Large intestine (tissue), 3 donors: ENCODE data around the gene PIK3R2. TPM values are rescaled to one million over a fixed set of nuclear protein-coding genes. Genes with fewer than 3 reads are reported as not detected.

Experiments used
- DNase-seq, 2 donors: peaks; one replicate each; pipeline versions ENCODE4 v3.0.0 to v3.0.0-alpha.2; 2013
- H3K27ac ChIP-seq: one replicate; pipeline ENCODE4 v1.5.1; 2013; ENCODE audit warnings: low read length
- H3K27me3 ChIP-seq: 2 replicates; pipeline ENCODE4 v1.6.1; 2013; ENCODE audit warnings: low read length; ENCODE audit not compliant: control insufficient read depth, insufficient read depth
- H3K36me3 ChIP-seq: 2 replicates; pipeline ENCODE4 v1.6.1; 2013; ENCODE audit warnings: low read length; ENCODE audit not compliant: control insufficient read depth, insufficient read depth
- H3K4me1 ChIP-seq: one replicate; pipeline ENCODE4 v1.6.1; 2013; ENCODE audit warnings: low read length; ENCODE audit not compliant: control insufficient read depth, insufficient read depth
- H3K4me3 ChIP-seq: one replicate; pipeline ENCODE4 v1.5.1; 2013; ENCODE audit warnings: low read length
- H3K9me3 ChIP-seq: one replicate; pipeline ENCODE4 v1.6.1; 2013; ENCODE audit warnings: mild to moderate bottlenecking, low read depth, low read length, moderate library complexity; ENCODE audit not compliant: control insufficient read depth
- WGBS: methylation state at CpG from one replicate; pipeline ENCODE4 v1.1.5; 2013; ENCODE audit warnings: low lambda C conversion rate; ENCODE audit not compliant: insufficient coverage; 5-methylcytosine and 5-hydroxymethylcytosine counted together
- polyA plus RNA-seq: library from polyadenylated mRNA; unstranded; fragments of 120-200 nt; gene quantifications from one replicate; pipeline ENCODE4 v1.2.1, GENCODE V29; 2013

The PIK3R2 gene
- polyA plus RNA-seq, 1 donor, result 67.7 TPM

DNA sequence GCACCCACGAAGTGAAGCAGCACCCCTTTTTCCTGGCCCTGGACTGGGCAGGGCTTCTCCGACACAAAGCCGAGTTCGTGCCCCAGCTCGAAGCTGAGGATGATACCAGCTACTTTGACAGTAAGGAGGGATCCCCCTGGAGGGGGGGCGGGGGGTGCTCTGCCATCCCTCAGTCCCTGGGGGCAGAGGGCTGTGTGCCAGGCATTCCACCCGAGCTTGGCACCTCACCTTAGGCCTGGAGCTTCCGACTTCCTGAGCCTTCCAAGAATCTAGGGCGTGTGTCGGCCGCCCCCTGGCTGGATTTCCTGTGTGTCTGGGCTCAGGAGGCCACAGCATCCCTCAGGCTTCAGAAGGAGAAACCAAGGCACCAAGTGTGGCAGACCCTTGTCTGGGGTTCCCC, 15.7 kb upstream of the PIK3R2 start:
- peaks cover 55% of the 10 kb centered on the region for H3K36me3 ChIP-seq

DNA sequence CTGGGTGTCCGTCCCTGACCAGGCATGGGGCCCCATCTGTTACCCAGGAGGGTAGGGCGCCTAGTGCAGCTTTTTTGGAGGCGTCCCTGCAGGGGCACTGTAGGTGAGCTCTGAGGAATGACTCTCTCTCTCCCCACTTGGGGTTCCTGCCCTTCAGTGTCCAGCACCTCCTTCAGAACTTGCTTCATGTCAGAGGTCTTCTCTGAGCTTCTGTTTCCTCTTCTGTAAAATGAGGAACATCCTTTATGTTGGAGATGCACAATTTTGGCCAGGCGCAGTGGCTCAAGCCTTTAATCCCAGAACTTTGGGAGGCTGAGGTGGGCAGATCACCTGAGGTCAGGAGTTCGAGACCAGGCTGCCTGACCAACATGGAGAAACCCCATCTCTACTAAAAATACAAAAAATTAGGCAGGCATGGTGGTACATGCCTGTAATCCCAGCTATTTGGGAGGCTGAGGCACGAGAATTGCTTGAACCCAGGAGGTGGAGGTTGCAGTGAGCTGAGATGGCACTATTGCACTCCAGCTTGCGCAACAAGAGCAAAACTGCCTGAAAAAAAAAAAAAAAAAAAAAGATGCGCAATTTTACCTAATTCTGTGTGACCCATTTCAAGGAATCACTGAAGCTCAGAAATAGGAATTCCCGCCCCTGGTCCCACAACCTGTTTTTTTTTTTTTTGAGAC, 15.2 kb upstream of the PIK3R2 start:
- H3K27ac ChIP-seq, result no peak overlapping the region
- no CpG with 5 or more reads among the region's 9 CpGs for WGBS
- H3K4me1 ChIP-seq, result peaks cover 15% of the 10 kb centered on the region
- H3K36me3 ChIP-seq, result peaks cover 55% of the 10 kb centered on the region
- no peak for DNase-seq
- H3K9me3 ChIP-seq, result peaks cover 3% of the 10 kb centered on the region
- no peak overlapping the region for H3K4me3 ChIP-seq
- H3K27me3 ChIP-seq, result no peaks in the 10 kb centered on the region

More for the DNA sequence above, 15.7 kb upstream of the PIK3R2 start:
- no peak for DNase-seq
- Histone ChIP-seq H3K27ac (peak overlapping the region; percentile 84), H3K9me3 (peaks cover 3% of the 10 kb centered on the region), H3K4me3 (no peak overlapping the region), H3K27me3 (no peaks in the 10 kb centered on the region), H3K4me1 (peaks cover 15% of the 10 kb centered on the region)
- whole genome bisulfite sequencing, result no CpG with 5 or more reads among the region's 11 CpGs

DNA sequence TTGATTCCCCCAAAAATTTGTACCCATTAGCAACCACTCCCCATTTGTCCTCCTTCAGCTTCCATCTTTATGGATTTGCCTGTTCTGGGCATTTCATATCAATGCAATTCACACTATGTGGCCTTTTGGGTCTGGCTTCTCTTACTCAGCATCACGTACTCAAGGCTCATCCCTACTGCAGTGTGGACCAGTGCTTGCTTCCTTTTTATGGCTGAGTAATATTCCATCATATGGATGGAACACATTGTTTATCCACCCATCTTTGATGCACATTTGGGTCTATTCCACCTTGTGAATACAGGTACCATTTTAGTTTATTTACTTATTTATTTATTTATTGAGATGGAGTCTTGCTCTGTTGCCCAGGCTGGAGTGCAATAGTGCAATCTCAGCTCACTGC, 12.5 kb upstream of the PIK3R2 start:
- peaks cover 2% of the 10 kb centered on the region for H3K9me3 ChIP-seq
- 71% methylated on average over 1 of the region's 1 CpG for WGBS
- no peak overlapping the region for H3K27ac ChIP-seq
- peaks cover 13% of the 10 kb centered on the region for H3K4me1 ChIP-seq
- DNase-seq, result no peak
- no peak overlapping the region for H3K4me3 ChIP-seq
- peaks cover 63% of the 10 kb centered on the region for H3K36me3 ChIP-seq
- H3K27me3 ChIP-seq, result no peaks in the 10 kb centered on the region

DNA sequence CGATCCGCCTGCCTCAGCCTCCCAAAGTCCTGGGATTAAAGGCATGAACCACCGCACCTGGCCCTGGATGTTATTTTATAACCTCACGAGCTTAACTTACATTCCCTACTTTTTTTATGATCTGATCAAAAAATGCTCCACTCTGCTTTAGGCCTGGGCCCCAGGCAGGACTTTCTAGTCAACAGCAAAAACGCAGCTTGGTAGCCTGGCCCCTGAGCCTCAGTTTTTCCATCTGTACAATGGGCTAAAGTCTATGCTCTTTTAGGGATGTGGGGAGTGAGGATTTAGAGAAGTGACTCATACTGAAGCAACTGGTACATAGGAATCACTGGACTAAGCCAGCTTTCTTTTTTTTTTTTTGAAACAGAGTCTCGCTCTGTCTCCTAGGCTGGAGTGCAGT, 11.9 kb upstream of the PIK3R2 start:
- H3K9me3 ChIP-seq, result no peaks in the 10 kb centered on the region
- peaks cover 10% of the 10 kb centered on the region for H3K4me1 ChIP-seq
- DNase-seq, result no peak
- no peaks in the 10 kb centered on the region for H3K27me3 ChIP-seq
- WGBS, result no CpG with 5 or more reads among the region's 6 CpGs
- peaks cover 67% of the 10 kb centered on the region for H3K36me3 ChIP-seq
- no peak overlapping the region for H3K27ac ChIP-seq
- no peak overlapping the region for H3K4me3 ChIP-seq

DNA sequence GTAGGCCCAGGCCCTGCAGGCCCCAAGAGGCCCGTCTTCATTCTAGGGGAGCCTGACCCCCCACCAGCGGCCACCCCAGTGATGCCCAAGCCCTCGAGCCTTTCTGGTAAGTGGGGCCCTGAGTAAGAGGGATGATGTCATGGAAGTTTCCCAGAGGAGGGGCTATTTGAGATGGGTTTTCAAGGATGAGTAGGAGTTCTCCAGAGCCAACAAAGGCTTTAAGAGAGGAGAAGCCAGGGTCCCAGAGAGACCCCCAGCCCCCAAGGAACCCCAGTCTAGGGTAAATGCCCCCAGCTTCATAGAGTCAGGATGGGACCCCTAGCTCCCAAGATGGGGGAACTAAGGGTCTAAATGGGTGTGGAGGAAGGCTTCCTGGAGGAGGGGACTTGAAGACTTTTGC, 9.1 kb upstream of the PIK3R2 start:
- Histone ChIP-seq H3K36me3 (peaks cover 68% of the 10 kb centered on the region), H3K27me3 (no peaks in the 10 kb centered on the region), H3K9me3 (no peaks in the 10 kb centered on the region), H3K4me1 (no peaks in the 10 kb centered on the region), H3K27ac (no peak overlapping the region), H3K4me3 (no peak overlapping the region)
- no peak for DNase-seq
- WGBS, result no CpG with 5 or more reads among the region's 3 CpGs

DNA sequence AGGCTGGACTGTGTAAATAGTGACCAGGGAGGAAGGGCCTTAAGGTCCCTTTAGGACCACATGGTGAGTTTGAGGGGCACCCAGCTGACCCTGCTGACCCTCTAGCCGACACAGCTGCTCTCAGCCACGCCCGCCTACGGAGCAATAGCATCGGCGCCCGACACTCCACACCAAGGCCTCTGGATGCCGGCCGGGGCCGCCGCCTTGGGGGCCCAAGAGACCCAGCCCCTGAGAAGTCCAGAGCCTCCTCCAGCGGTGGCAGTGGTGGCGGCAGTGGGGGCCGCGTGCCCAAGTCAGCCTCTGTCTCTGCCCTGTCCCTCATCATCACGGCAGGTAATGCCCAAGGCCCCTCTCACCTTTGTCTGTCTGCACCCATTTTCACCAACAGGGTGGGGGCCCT, 8.6 kb upstream of the PIK3R2 start:
- peaks cover 66% of the 10 kb centered on the region for H3K36me3 ChIP-seq
- no peaks in the 10 kb centered on the region for H3K4me1 ChIP-seq

DNA sequence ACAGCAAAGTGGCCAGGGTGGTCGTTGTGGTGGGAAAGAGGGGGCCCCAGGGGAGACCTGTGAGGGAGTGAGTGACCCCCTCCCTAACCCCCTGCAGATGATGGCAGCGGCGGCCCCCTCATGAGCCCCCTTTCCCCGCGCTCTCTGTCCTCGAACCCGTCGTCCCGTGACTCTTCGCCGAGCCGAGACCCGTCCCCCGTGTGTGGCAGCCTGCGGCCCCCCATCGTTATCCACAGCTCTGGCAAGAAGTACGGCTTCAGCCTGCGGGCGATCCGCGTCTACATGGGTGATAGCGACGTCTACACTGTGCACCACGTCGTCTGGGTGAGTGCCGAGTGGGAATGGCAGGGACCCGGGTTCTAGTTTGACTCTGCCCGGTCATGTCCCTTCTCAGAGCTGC, 8.1 kb upstream of the PIK3R2 start:
- no peak for DNase-seq
- Histone ChIP-seq H3K27ac (no peak overlapping the region), H3K4me1 (no peaks in the 10 kb centered on the region), H3K4me3 (no peak overlapping the region), H3K36me3 (peaks cover 68% of the 10 kb centered on the region), H3K27me3 (no peaks in the 10 kb centered on the region), H3K9me3 (no peaks in the 10 kb centered on the region)
- WGBS, result no CpG with 5 or more reads among the region's 28 CpGs

More for the DNA sequence above, 8.6 kb upstream of the PIK3R2 start:
- no CpG with 5 or more reads among the region's 16 CpGs for WGBS
- no peak overlapping the region for H3K27ac ChIP-seq
- H3K27me3 ChIP-seq, result no peaks in the 10 kb centered on the region
- DNase-seq, result no peak
- no peaks in the 10 kb centered on the region for H3K9me3 ChIP-seq
- H3K4me3 ChIP-seq, result no peak overlapping the region

DNA sequence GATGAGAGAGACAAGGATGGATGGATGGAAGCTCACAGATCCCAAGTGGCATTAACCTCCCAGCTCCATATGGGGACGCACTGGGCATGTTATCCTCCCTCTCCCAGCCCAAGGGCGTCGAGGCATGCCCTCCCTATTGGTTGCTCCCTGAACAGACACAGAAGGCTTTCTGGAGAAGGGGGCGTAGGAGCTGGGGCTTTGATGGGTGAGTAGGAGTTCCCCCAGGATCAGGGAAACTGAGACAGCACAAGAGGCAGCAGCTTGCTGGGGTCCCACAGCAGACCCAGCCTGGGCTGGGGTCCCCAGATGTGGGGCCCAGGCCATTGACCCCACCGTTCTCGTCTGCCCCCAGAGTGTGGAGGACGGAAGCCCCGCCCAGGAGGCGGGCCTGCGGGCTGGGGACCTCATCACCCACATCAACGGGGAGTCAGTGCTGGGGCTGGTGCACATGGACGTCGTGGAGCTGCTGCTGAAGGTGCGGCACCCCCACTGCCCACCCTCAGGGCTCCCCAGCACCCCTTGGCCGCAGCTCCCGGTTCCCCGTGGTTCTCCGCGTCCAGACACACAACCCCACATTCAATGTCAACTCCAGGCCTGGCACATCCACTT, 7.5 kb upstream of the PIK3R2 start:
- DNase-seq, result no peak
- Histone ChIP-seq H3K9me3 (no peaks in the 10 kb centered on the region), H3K27ac (no peak overlapping the region), H3K4me1 (no peaks in the 10 kb centered on the region), H3K27me3 (no peaks in the 10 kb centered on the region), H3K36me3 (peaks cover 68% of the 10 kb centered on the region), H3K4me3 (no peak overlapping the region)
- no CpG with 5 or more reads among the region's 19 CpGs for WGBS

DNA sequence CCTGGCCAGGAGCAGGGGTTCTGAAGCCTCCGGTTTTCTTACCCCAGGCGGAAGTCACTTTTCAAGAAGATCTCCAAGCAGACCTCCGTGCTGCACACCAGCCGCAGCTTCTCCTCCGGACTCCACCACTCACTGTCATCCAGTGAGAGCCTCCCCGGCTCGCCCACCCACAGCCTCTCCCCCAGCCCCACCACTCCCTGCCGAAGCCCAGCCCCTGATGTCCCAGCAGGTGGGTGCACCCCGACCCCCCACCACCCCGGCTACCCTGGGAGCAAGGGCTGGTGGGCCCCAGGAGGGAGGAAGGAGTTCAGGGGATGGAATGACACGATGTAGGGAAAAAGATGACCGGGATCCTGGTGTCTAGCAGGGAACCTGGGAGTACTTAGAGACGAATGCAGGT, 5.6 kb upstream of the PIK3R2 start:
- Histone ChIP-seq H3K27ac (no peak overlapping the region), H3K4me1 (peaks cover 8% of the 10 kb centered on the region), H3K36me3 (peaks cover 60% of the 10 kb centered on the region), H3K27me3 (no peaks in the 10 kb centered on the region), H3K4me3 (no peak overlapping the region), H3K9me3 (no peaks in the 10 kb centered on the region)
- WGBS, result no CpG with 5 or more reads among the region's 13 CpGs
- DNase-seq, result no peak

DNA sequence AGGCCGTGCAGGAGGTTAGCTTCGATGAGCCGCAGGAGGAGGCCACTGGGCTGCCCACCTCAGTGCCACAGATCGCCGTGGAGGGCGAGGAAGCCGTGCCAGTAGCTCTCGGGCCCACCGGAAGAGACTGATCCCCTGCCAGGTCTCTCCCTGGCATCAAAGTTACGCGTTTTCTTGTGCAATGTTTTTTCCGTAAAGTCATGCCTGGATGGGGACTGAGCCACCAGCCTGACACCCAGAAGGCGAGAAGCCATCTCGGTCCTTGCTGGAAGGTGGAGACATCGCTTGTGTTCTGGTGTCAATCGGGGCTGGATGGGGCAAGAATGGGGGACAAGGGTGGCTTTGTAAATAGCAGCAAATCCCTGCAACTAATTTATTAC, 3.4 kb upstream of the PIK3R2 start:
- Histone ChIP-seq H3K27me3 (no peaks in the 10 kb centered on the region), H3K4me3 (no peak overlapping the region), H3K9me3 (no peaks in the 10 kb centered on the region), H3K4me1 (peaks cover 11% of the 10 kb centered on the region), H3K27ac (no peak overlapping the region), H3K36me3 (peaks cover 39% of the 10 kb centered on the region)
- DNase-seq, result no peak
- WGBS, result no CpG with 5 or more reads among the region's 16 CpGs
